ENCODE measurements around the gene SIGLEC8.
"Not testable (repeated sequence)": the region's sequence is repeated elsewhere in the genome, so short reads cannot be mapped to it uniquely, and the experiment has no call there.

SIGLEC8 gene

GRCh38 chr19:51472607-51473006 lies 14.4 kb upstream of the SIGLEC8 start:
- DNase-seq = no peak

GRCh38 chr19:51471527-51471926 lies 13.3 kb upstream of the SIGLEC8 start:
- DNase-seq = no peak

GRCh38 chr19:51470966-51471365 lies 12.7 kb upstream of the SIGLEC8 start:
- DNase-seq = no peak

- DNase-seq = no peak
Observed at GRCh38 chr19:51469629-51470028, 11.4 kb upstream of the SIGLEC8 start.

- no peak for DNase-seq
Observed at GRCh38 chr19:51469162-51469561, 10.9 kb upstream of the SIGLEC8 start.

- no peak for DNase-seq
Observed at GRCh38 chr19:51468545-51468920, 10.3 kb upstream of the SIGLEC8 start.

- no peak for DNase-seq
Observed at GRCh38 chr19:51467864-51468544, 9.8 kb upstream of the SIGLEC8 start.

GRCh38 chr19:51466723-51467122 lies 8.5 kb upstream of the SIGLEC8 start:
- DNase-seq = no peak

GRCh38 chr19:51463976-51464581 lies 5.8 kb upstream of the SIGLEC8 start:
- DNase-seq = not testable (repeated sequence)

GRCh38 chr19:51462681-51463080 lies 4.4 kb upstream of the SIGLEC8 start:
- no peak for DNase-seq

- DNase-seq = no peak
Observed at GRCh38 chr19:51462276-51462675, 4.0 kb upstream of the SIGLEC8 start.

- no peak for DNase-seq
Observed at GRCh38 chr19:51461723-51462161, 3.5 kb upstream of the SIGLEC8 start.

GRCh38 chr19:51460164-51460992 lies 2.1 kb upstream of the SIGLEC8 start:
- DNase-seq = no peak

GRCh38 chr19:51458899-51459505 lies 748 bp upstream of the SIGLEC8 start:
- DNase-seq = no peak

GRCh38 chr19:51457351-51458013 lies 772 bp downstream of the SIGLEC8 start:
- no peak for DNase-seq

GRCh38 chr19:51456541-51457290 lies 1.5 kb downstream of the SIGLEC8 start:
- DNase-seq = no peak

GRCh38 chr19:51450730-51451307 lies 7.4 kb downstream of the SIGLEC8 start:
- DNase-seq = no peak

GRCh38 chr19:51448411-51449016 lies 9.7 kb downstream of the SIGLEC8 start:
- DNase-seq = no peak

- DNase-seq = no peak
Observed at GRCh38 chr19:51448011-51448410, 10.2 kb downstream of the SIGLEC8 start.

GRCh38 chr19:51447510-51447909 lies 10.7 kb downstream of the SIGLEC8 start:
- not testable (repeated sequence) for DNase-seq

All from activated CD4-positive, CD25-positive, alpha-beta regulatory T cell (primary cell).